Ovary (tissue), 9 donors: ENCODE data around the gene SLC48A1. TPM values are rescaled to one million over a fixed set of nuclear protein-coding genes. Genes with fewer than 3 reads are reported as not detected.

Source experiments
- DNase-seq, 5 donors: peaks; one replicate each; pipeline ENCODE4 v3.0.0-alpha.2; 2019 to 2020
- H3K27ac ChIP-seq, 2 donors: fragments of 200-600 bp; one replicate each; pipeline versions ENCODE4 v1.5.1 to v1.8.0; 2019 to 2022
- H3K27me3 ChIP-seq: fragments of 200-600 bp; one replicate; pipeline ENCODE4 v1.8.0; 2022
- H3K36me3 ChIP-seq: fragments of 200-600 bp; sonication (generic); one replicate; pipeline ENCODE4 v1.5.1; 2019
- H3K4me1 ChIP-seq: one replicate; pipeline ENCODE4 v1.8.1; 2013; ENCODE audit warnings: mild to moderate bottlenecking, moderate library complexity; ENCODE audit not compliant: insufficient read depth
- H3K4me3 ChIP-seq: fragments of 200-600 bp; sonication (generic); one replicate; pipeline ENCODE4 v1.5.1; 2017
- H3K9me3 ChIP-seq, 2 donors: fragments of 200-600 bp in 1 of 2; sonication (generic) in 1 of 2; one replicate each; pipeline versions ENCODE4 v1.5.1 to v1.8.1; 2013 to 2019; ENCODE audit warnings: mild to moderate bottlenecking in 1 of 2, moderate library complexity in 1 of 2
- EP300 ChIP-seq: sonication (generic); formaldehyde crosslinking; IDR thresholded peaks from one replicate; pipeline ENCODE4 v1.6.1; 2017; ENCODE audit warnings: antibody characterized with exemption
- POLR2A ChIP-seq: fragments of 450-650 bp; IDR thresholded peaks from one replicate; pipeline ENCODE4 v1.6.1; 2017; ENCODE audit warnings: antibody characterized with exemption, mild to moderate bottlenecking, moderate library complexity
- WGBS, 3 donors: extraction: QIAGEN DNeasy Blood & Tissue Kit in 1 of 3; methylation state at CpG; one replicate each; pipeline versions ENCODE4 v1.1.5 to v1.1.7; 2013 to 2017; 5-methylcytosine and 5-hydroxymethylcytosine counted together
- intact Hi-C, 4 donors: fragments of 100-400 bp; cut with DNase I; formaldehyde crosslinking; loops; one replicate each; pipeline versions ENCODE4 v1.11.0 to v1.15.1; 2022 to 2023
- polyA plus RNA-seq, 2 donors: library from polyadenylated mRNA; stranded (reverse); fragments of 200-250 nt in 1 of 2; fragments of 350-450 nt in 1 of 2; fragmentation: Illumina TruSeq in 1 of 2; extraction: RNeasy Lipid Tissue Mini Kit (QIAGEN cat#74804) in 1 of 2; gene quantifications; one replicate each; pipeline ENCODE4 v1.2.3, GENCODE V29; 2013 to 2014
- total RNA-seq, 7 donors: library from RNA; depleted of rRNA in 2 of 7; stranded (reverse); fragments of >200 nt in 2 of 7; fragmentation: NEBNext Ultra II Directional in 3 of 7; extraction: Animal tissue kit (Norgen Biotek cat#: 25700) in 3 of 7; gene quantifications; one replicate each; pipeline versions ENCODE4 v1.1.0 to v1.2.4, GENCODE V29; 2016 to 2023
- TF ChIP-seq, protein P1 (sequence below), 3 donors: fragments of 450-650 bp in 2 of 3; fragments of 200-600 bp in 1 of 3; IDR thresholded peaks; one replicate each; pipeline versions ENCODE4 v1.5.1 to v1.8.0; 2016 to 2022; ENCODE audit warnings: antibody characterized with exemption in 3 of 3, mild to moderate bottlenecking in 1 of 3
- donor health status: DM: no; HTN: no; CAD: no; lungs with moderate emphysema.
- donor health status: DM: no; HTN: no; CAD: no.
- donor health status: Bipolar disorder and iron deficiency.
- donor health status: DM: yes; HTN: yes; CAD: no.
- donor health status: DM: no; HTN: no; CAD: no.
- donor health status: DM: yes; HTN: yes; CAD: no.

The SLC48A1 gene
- total and polyA plus RNA-seq, 9 donors, result 24.1 to 143 (median 68.7) TPM

GRCh38 chr12:47757364-47757839 lies 15.6 kb upstream of the SLC48A1 start:
- intact Hi-C loops, result loop anchor here in 1 of 4 donors (5.0 kb wide), 1 partner anchor 40 kb away; no protein-coding TSS in a partner anchor
- 14 to 31% (median 23%) methylated on average over 7 of the region's 7 CpGs for WGBS, 3 donors
- H3K27ac ChIP-seq, result peak overlapping the region; percentile 13 to 78

GRCh38 chr12:47757840-47758583 lies 15.0 kb upstream of the SLC48A1 start:
- no peaks in the 10 kb centered on the region for H3K27me3 ChIP-seq
- DNase-seq, result peak; percentile 67 to 81 (median 73)
- peaks cover 18% of the 10 kb centered on the region for H3K4me1 ChIP-seq
- 7 to 12% (median 10%) methylated on average over 18 to 20 of the region's 20 CpGs for WGBS, 3 donors
- no peak for TF ChIP-seq EP300
- TF ChIP-seq, protein P1, sequence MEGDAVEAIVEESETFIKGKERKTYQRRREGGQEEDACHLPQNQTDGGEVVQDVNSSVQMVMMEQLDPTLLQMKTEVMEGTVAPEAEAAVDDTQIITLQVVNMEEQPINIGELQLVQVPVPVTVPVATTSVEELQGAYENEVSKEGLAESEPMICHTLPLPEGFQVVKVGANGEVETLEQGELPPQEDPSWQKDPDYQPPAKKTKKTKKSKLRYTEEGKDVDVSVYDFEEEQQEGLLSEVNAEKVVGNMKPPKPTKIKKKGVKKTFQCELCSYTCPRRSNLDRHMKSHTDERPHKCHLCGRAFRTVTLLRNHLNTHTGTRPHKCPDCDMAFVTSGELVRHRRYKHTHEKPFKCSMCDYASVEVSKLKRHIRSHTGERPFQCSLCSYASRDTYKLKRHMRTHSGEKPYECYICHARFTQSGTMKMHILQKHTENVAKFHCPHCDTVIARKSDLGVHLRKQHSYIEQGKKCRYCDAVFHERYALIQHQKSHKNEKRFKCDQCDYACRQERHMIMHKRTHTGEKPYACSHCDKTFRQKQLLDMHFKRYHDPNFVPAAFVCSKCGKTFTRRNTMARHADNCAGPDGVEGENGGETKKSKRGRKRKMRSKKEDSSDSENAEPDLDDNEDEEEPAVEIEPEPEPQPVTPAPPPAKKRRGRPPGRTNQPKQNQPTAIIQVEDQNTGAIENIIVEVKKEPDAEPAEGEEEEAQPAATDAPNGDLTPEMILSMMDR (IDR thresholded peaks at IDR 0.05), result no peak
- TF ChIP-seq POLR2A, result no peak
- peak overlapping the region; percentile 64 for H3K4me3 ChIP-seq
- H3K27ac ChIP-seq, result peak overlapping the region; percentile 13 to 78
- no peaks in the 10 kb centered on the region for H3K9me3 ChIP-seq
- H3K36me3 ChIP-seq, result no peaks in the 10 kb centered on the region
- intact Hi-C loops, result loop anchor here in 1 of 4 donors (5.0 kb wide), 1 partner anchor 41 kb away; no protein-coding TSS in a partner anchor

More at GRCh38 chr12:47757364-47757839, 15.6 kb upstream of the SLC48A1 start:
- Histone ChIP-seq H3K27me3 (no peaks in the 10 kb centered on the region), H3K4me3 (peak overlapping the region; percentile 64), H3K9me3 (no peaks in the 10 kb centered on the region), H3K4me1 (peaks cover 16% of the 10 kb centered on the region), H3K36me3 (no peaks in the 10 kb centered on the region)
- TF ChIP-seq EP300, result no peak
- TF ChIP-seq POLR2A, result no peak
- TF ChIP-seq, protein P1 (IDR thresholded peaks at IDR 0.05), result no peak
- DNase-seq, result no peak

DNA sequence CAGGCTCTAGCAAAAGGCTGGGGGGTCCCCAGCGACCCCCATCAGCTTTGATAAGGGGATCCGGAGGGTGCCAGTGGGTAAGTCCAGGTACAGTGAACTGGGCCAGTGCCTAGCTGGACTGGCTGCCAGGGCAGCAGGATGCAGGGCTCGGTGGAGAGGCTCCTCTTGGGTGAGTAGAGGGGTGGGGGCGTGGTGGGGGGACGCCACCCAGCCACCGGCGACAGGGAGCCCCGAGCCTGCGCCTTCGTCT lies 14.5 kb upstream of the SLC48A1 start:
- peak overlapping the region; percentile 13 to 78 for H3K27ac ChIP-seq
- H3K9me3 ChIP-seq, result no peaks in the 10 kb centered on the region
- H3K36me3 ChIP-seq, result no peaks in the 10 kb centered on the region
- TF ChIP-seq POLR2A (no peak), EP300 (no peak)
- TF ChIP-seq, protein P1 (IDR thresholded peaks at IDR 0.05), result no peak
- peaks cover 22% of the 10 kb centered on the region for H3K4me1 ChIP-seq
- WGBS, 3 donors, result 1 to 4% (median 2%) methylated on average over 9 to 10 of the region's 10 CpGs
- DNase-seq, result peak in 2 of 5 donors; percentile 41 to 48
- intact Hi-C loops, result loop anchor here in 1 of 4 donors (5.0 kb wide), 1 partner anchor 41 kb away; no protein-coding TSS in a partner anchor
- no peaks in the 10 kb centered on the region for H3K27me3 ChIP-seq
- H3K4me3 ChIP-seq, result peak overlapping the region; percentile 64

GRCh38 chr12:47758834-47759690 lies 14.0 kb upstream of the SLC48A1 start, which contains the start of gene RAPGEF3:
RAPGEF3 (minus strand) TSS chr12:47758880; CDS start chr12:47758556, 324 bp downstream.
- Histone ChIP-seq H3K36me3 (no peaks in the 10 kb centered on the region), H3K27me3 (no peaks in the 10 kb centered on the region), H3K4me3 (peak within 1 kb of the TSS; percentile 64), H3K27ac (peak within 1 kb of the TSS; percentile 13 to 78), H3K4me1 (peaks cover 25% of the 10 kb centered on the region), H3K9me3 (no peaks in the 10 kb centered on the region)
- TF ChIP-seq EP300 (no peak), POLR2A (peak; percentile 26)
- TF ChIP-seq, protein P1 (IDR thresholded peaks at IDR 0.05), result peak in 2 of 3 donors; percentile 70 to 81
- 3 to 5% (median 5%) methylated on average over 56 to 57 of the region's 57 CpGs for WGBS, 3 donors
- intact Hi-C loops, result loop anchor here in 1 of 4 donors (5.0 kb wide), 1 partner anchor 42 kb away; no protein-coding TSS in a partner anchor
- DNase-seq, result peak; percentile 86 to 88 (median 87)
